T-helper 17 cell (primary cell): ENCODE results near the gene MTSS2. TPM values are rescaled to one million over a fixed set of nuclear protein-coding genes. Genes with fewer than 3 reads are reported as not detected.

Experiments used
- ATAC-seq: fragments of 150-1000 bp; cut with Tn5 transposase; 2 replicates; pipeline ENCODE4 v1.10.0; 2021; ENCODE audit warnings: mild to moderate bottlenecking, moderate library complexity
- DNase-seq, 3 donors: peaks; one replicate each; pipeline versions ENCODE4 v3.0.0 to v3.0.0-alpha.2; 2020 to 2021
- H3K9me3 ChIP-seq: one replicate; pipeline ENCODE4 v1.7.0; 2013; ENCODE audit warnings: low read length, mild to moderate bottlenecking; ENCODE audit not compliant: control insufficient read depth, poor library complexity, severe bottlenecking
- H3K27ac Mint-ChIP-seq: one replicate; pipeline ENCODE4 v1.8.0; 2022; ENCODE audit warnings: mild to moderate bottlenecking, moderate library complexity, mixed read lengths
- H3K27me3 Mint-ChIP-seq: one replicate; pipeline ENCODE4 v1.8.0; 2022; ENCODE audit warnings: mixed read lengths
- H3K36me3 Mint-ChIP-seq: one replicate; pipeline ENCODE4 v1.8.0; 2022; ENCODE audit warnings: low read depth, mixed read lengths
- H3K4me1 Mint-ChIP-seq: one replicate; pipeline ENCODE4 v1.8.0; 2022; ENCODE audit warnings: mild to moderate bottlenecking, mixed read lengths
- H3K4me3 Mint-ChIP-seq: one replicate; pipeline ENCODE4 v1.8.0; 2022; ENCODE audit warnings: mild to moderate bottlenecking, moderate library complexity, mixed read lengths
- total RNA-seq, 4 donors: library from RNA in 2 of 4; stranded (reverse) in 2 of 4; gene quantifications; one replicate each; pipeline ENCODE4 v1.2.3 and lab custom pipeline; 2022 to 2026

MTSS2 gene
- total RNA-seq, 2 donors from 2014 or later = 4.4 to 6.9 TPM

DNA sequence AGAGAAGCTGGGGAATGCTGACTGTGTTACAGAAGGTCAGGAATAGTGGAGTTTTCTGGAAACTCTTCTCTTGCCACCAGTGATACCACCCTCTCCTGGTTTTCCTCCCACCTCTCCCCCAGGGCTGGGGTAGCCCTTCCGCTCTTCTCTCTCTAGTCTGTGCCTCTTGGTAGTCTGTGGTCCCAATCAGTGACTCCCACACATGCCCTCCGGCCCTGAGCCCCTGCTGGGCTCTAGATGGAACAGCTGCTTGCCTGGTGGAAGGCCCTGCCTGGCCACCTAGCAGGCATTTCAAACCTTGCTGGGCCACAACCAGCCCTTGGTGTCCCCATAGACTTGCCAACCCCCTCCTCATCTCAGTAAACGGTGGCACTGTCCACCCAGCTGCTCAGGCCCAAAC, 15.2 kb upstream of the MTSS2 start:
- DNase-seq (no peak), ATAC-seq (no peak)
- peaks cover 2% of the 10 kb centered on the region for H3K36me3 Mint-ChIP-seq
- H3K9me3 ChIP-seq = no peaks in the 10 kb centered on the region
- H3K4me1 Mint-ChIP-seq = peaks cover 6% of the 10 kb centered on the region
- H3K4me3 Mint-ChIP-seq = no peak overlapping the region
- H3K27ac Mint-ChIP-seq = no peak overlapping the region
- H3K27me3 Mint-ChIP-seq = no peaks in the 10 kb centered on the region

- no peak overlapping the region for H3K27ac Mint-ChIP-seq
- H3K4me3 Mint-ChIP-seq = no peak overlapping the region
- peaks cover 2% of the 10 kb centered on the region for H3K36me3 Mint-ChIP-seq
- DNase-seq = no peak
- no peak for ATAC-seq
- H3K27me3 Mint-ChIP-seq = no peaks in the 10 kb centered on the region
- peaks cover 9% of the 10 kb centered on the region for H3K4me1 Mint-ChIP-seq
- no peaks in the 10 kb centered on the region for H3K9me3 ChIP-seq
These were observed 14.5 kb upstream of the MTSS2 start for GRCh38 chr16:70700101-70701020.

GRCh38 chr16:70699696-70700095, 13.8 kb upstream of the MTSS2 start:
- ATAC-seq (no peak), DNase-seq (no peak)
- Mint-ChIP-seq H3K36me3 (peaks cover 2% of the 10 kb centered on the region), H3K4me1 (peaks cover 9% of the 10 kb centered on the region), H3K4me3 (no peak overlapping the region), H3K27me3 (no peaks in the 10 kb centered on the region), H3K27ac (no peak overlapping the region)
- H3K9me3 ChIP-seq = no peaks in the 10 kb centered on the region

- Mint-ChIP-seq H3K4me1 (peaks cover 9% of the 10 kb centered on the region), H3K27me3 (no peaks in the 10 kb centered on the region)
These were observed 13.0 kb upstream of the MTSS2 start for GRCh38 chr16:70698901-70699300.

DNA sequence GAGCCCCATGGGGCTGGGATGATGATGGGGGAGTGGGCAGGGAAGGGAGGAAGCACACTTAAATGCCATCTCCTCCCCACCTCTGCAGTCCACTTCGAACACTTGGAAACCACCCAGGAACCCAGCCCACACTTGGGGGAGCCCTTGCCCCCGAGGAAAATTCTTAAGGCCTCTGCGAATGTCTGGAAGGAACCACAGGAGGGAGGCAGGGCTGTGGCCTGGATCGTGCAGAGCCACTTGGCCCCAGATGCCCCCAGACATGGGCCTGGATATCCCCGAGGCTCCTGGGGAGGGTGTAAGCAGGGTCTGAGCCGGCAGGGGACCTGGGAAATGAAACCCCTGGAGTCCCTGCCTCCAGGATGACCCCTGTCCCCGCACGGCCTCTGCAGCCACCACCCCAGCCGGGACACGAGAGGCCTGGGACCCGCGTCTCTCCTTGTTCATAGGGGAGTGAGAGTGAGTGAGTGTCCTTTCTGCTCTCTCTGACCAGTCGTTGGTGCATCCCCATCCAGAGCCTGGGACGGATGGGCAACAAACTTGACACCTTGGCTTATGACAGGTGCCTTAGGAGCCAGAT, 11.8 kb upstream of the MTSS2 start:
- no peak for ATAC-seq
- H3K4me3 Mint-ChIP-seq = no peak overlapping the region
- H3K27me3 Mint-ChIP-seq = no peaks in the 10 kb centered on the region
- H3K36me3 Mint-ChIP-seq = peaks cover 2% of the 10 kb centered on the region
- no peak for DNase-seq
- no peak overlapping the region for H3K27ac Mint-ChIP-seq
- peaks cover 11% of the 10 kb centered on the region for H3K4me1 Mint-ChIP-seq
- no peaks in the 10 kb centered on the region for H3K9me3 ChIP-seq

More at GRCh38 chr16:70698901-70699300, 13.0 kb upstream of the MTSS2 start:
- no peak for ATAC-seq
- H3K27ac Mint-ChIP-seq = no peak overlapping the region
- no peak overlapping the region for H3K4me3 Mint-ChIP-seq
- no peaks in the 10 kb centered on the region for H3K9me3 ChIP-seq
- H3K36me3 Mint-ChIP-seq = peaks cover 2% of the 10 kb centered on the region
- no peak for DNase-seq

GRCh38 chr16:70696952-70697593, 11.2 kb upstream of the MTSS2 start:
- Mint-ChIP-seq H3K27ac (no peak overlapping the region), H3K4me1 (peaks cover 10% of the 10 kb centered on the region), H3K36me3 (peaks cover 2% of the 10 kb centered on the region), H3K27me3 (no peaks in the 10 kb centered on the region), H3K4me3 (no peak overlapping the region)
- H3K9me3 ChIP-seq = no peaks in the 10 kb centered on the region
- ATAC-seq (no peak), DNase-seq (no peak)

DNA sequence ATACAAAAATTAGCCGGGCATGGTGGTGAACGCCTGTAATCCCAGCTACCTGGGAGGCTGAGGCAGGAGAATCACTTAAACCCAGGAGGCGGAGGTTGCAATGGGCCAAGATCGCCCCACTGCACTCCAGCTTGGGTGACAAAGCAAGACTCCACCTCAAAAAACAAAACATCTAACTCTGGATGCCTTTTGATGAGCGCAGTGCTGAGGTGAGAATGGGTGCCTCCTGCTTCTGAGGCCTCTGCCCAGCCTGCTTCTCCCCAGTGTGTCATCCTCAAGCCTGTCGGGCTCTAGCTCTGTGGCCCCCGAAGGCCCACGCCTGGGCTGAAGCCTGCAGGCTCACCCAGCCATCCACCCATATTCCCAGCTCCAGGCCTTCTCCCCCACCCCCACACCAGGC, 10.5 kb upstream of the MTSS2 start:
- ATAC-seq = no peak
- Mint-ChIP-seq H3K27me3 (no peaks in the 10 kb centered on the region), H3K4me3 (no peak overlapping the region), H3K36me3 (no peaks in the 10 kb centered on the region), H3K27ac (no peak overlapping the region), H3K4me1 (peaks cover 9% of the 10 kb centered on the region)
- H3K9me3 ChIP-seq = no peaks in the 10 kb centered on the region
- no peak for DNase-seq

- Mint-ChIP-seq H3K4me1 (peaks cover 7% of the 10 kb centered on the region), H3K27ac (peak overlapping the region; percentile 14), H3K36me3 (no peaks in the 10 kb centered on the region), H3K4me3 (peak overlapping the region; percentile 31), H3K27me3 (no peaks in the 10 kb centered on the region)
- no peaks in the 10 kb centered on the region for H3K9me3 ChIP-seq
- no peak for ATAC-seq
- DNase-seq = no peak
These were observed 9.6 kb upstream of the MTSS2 start for GRCh38 chr16:70695331-70696070.

- H3K27ac Mint-ChIP-seq = no peak overlapping the region
- ATAC-seq (no peak), DNase-seq (no peak)
- H3K4me3 Mint-ChIP-seq = no peak overlapping the region
- peaks cover 7% of the 10 kb centered on the region for H3K4me1 Mint-ChIP-seq
- H3K27me3 Mint-ChIP-seq = no peaks in the 10 kb centered on the region
- no peaks in the 10 kb centered on the region for H3K36me3 Mint-ChIP-seq
- H3K9me3 ChIP-seq = no peaks in the 10 kb centered on the region
These were observed 9.0 kb upstream of the MTSS2 start for GRCh38 chr16:70694868-70695218.

- no peak for ATAC-seq
- Mint-ChIP-seq H3K36me3 (no peaks in the 10 kb centered on the region), H3K27me3 (no peaks in the 10 kb centered on the region), H3K4me3 (no peak overlapping the region), H3K27ac (no peak overlapping the region), H3K4me1 (peaks cover 7% of the 10 kb centered on the region)
- DNase-seq = no peak
- no peaks in the 10 kb centered on the region for H3K9me3 ChIP-seq
These were observed 8.4 kb upstream of the MTSS2 start for GRCh38 chr16:70694088-70694867.

DNA sequence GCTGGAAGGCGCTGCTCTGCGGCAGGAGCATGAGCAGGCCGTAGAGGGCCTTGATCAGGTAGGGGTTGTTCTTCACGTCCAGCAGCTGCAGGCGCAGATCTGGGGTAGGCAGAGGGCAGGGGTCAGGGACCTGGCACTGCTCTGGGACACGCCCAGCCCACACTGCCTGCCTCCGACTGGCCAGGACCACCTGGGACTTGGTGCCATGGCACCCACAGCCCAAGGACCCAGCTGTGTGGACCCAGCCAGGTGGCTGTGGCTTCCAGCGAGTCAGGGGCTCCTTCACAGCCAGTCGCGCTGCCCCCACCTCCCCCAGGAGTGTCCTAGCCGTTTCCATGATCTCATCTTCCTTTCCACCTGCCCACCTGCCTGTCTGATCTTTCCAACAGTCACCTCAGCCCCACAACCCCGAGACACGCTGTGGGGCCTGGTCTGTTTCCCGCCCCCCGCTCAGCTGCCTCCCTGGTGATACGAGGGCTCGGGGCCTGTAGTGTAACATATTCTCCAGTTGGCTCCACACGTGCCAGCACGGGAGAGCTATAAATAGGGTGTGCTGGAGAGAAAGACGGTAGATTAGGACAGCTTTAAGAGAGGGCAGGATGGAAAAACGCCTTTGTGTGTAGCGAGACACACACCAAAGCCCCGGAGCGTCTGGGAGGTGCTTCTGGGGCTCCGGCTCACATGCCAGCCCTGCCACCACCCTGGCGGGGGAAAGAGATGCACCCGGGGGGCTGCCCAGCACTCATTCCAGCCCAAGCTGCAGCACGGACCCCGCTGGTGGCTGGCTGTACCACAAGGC, 7.2 kb upstream of the MTSS2 start:
- no peaks in the 10 kb centered on the region for H3K9me3 ChIP-seq
- no peak overlapping the region for H3K4me3 Mint-ChIP-seq
- no peak overlapping the region for H3K27ac Mint-ChIP-seq
- H3K36me3 Mint-ChIP-seq = no peaks in the 10 kb centered on the region
- no peaks in the 10 kb centered on the region for H3K27me3 Mint-ChIP-seq
- peaks cover 4% of the 10 kb centered on the region for H3K4me1 Mint-ChIP-seq
- ATAC-seq = no peak
- DNase-seq = no peak
